Ovary (tissue), 9 donors: ENCODE measurements around the gene MAGEA9B. TPM values are rescaled to one million over a fixed set of nuclear protein-coding genes. Genes with fewer than 3 reads are reported as not detected.
"Not testable (repeated sequence)": the region's sequence is repeated elsewhere in the genome, so short reads cannot be mapped to it uniquely, and the experiment has no call there.

Experiments used
- DNase-seq, 5 donors: peaks; one replicate each; pipeline ENCODE4 v3.0.0-alpha.2; 2019 to 2020
- H3K27ac ChIP-seq, 2 donors: fragments of 200-600 bp; one replicate each; pipeline versions ENCODE4 v1.5.1 to v1.8.0; 2019 to 2022
- H3K27me3 ChIP-seq: fragments of 200-600 bp; one replicate; pipeline ENCODE4 v1.8.0; 2022
- H3K36me3 ChIP-seq: fragments of 200-600 bp; sonication (generic); one replicate; pipeline ENCODE4 v1.5.1; 2019
- H3K4me1 ChIP-seq: one replicate; pipeline ENCODE4 v1.8.1; 2013; ENCODE audit warnings: mild to moderate bottlenecking, moderate library complexity; ENCODE audit not compliant: insufficient read depth
- H3K4me3 ChIP-seq: fragments of 200-600 bp; sonication (generic); one replicate; pipeline ENCODE4 v1.5.1; 2017
- H3K9me3 ChIP-seq, 2 donors: fragments of 200-600 bp in 1 of 2; sonication (generic) in 1 of 2; one replicate each; pipeline versions ENCODE4 v1.5.1 to v1.8.1; 2013 to 2019; ENCODE audit warnings: mild to moderate bottlenecking in 1 of 2, moderate library complexity in 1 of 2
- CTCF ChIP-seq, 3 donors: fragments of 450-650 bp in 2 of 3; fragments of 200-600 bp in 1 of 3; IDR thresholded peaks; one replicate each; pipeline versions ENCODE4 v1.5.1 to v1.8.0; 2016 to 2022; ENCODE audit warnings: antibody characterized with exemption in 3 of 3, mild to moderate bottlenecking in 1 of 3
- EP300 ChIP-seq: sonication (generic); formaldehyde crosslinking; IDR thresholded peaks from one replicate; pipeline ENCODE4 v1.6.1; 2017; ENCODE audit warnings: antibody characterized with exemption
- POLR2A ChIP-seq: fragments of 450-650 bp; IDR thresholded peaks from one replicate; pipeline ENCODE4 v1.6.1; 2017; ENCODE audit warnings: antibody characterized with exemption, mild to moderate bottlenecking, moderate library complexity
- WGBS, 3 donors: extraction: QIAGEN DNeasy Blood & Tissue Kit in 1 of 3; methylation state at CpG; one replicate each; pipeline versions ENCODE4 v1.1.5 to v1.1.7; 2013 to 2017; 5-methylcytosine and 5-hydroxymethylcytosine counted together
- intact Hi-C, 4 donors: fragments of 100-400 bp; cut with DNase I; formaldehyde crosslinking; loops; one replicate each; pipeline versions ENCODE4 v1.11.0 to v1.15.1; 2022 to 2023
- polyA plus RNA-seq, 2 donors: library from polyadenylated mRNA; stranded (reverse); fragments of 200-250 nt in 1 of 2; fragments of 350-450 nt in 1 of 2; fragmentation: Illumina TruSeq in 1 of 2; extraction: RNeasy Lipid Tissue Mini Kit (QIAGEN cat#74804) in 1 of 2; gene quantifications; one replicate each; pipeline ENCODE4 v1.2.3, GENCODE V29; 2013 to 2014
- total RNA-seq, 7 donors: library from RNA; depleted of rRNA in 2 of 7; stranded (reverse); fragments of >200 nt in 2 of 7; fragmentation: NEBNext Ultra II Directional in 3 of 7; extraction: Animal tissue kit (Norgen Biotek cat#: 25700) in 3 of 7; gene quantifications; one replicate each; pipeline versions ENCODE4 v1.1.0 to v1.2.4, GENCODE V29; 2016 to 2023
- donor health status: DM: no; HTN: no; CAD: no; lungs with moderate emphysema.
- donor health status: DM: no; HTN: no; CAD: no.
- donor health status: Bipolar disorder and iron deficiency.
- donor health status: DM: yes; HTN: yes; CAD: no.
- donor health status: DM: no; HTN: no; CAD: no.
- donor health status: DM: yes; HTN: yes; CAD: no.

Gene MAGEA9B
- total and polyA plus RNA-seq, 9 donors, result 0.10 TPM; not detected in 8

- Histone ChIP-seq H3K36me3 (no peaks in the 10 kb centered on the region), H3K27me3 (no peaks in the 10 kb centered on the region), H3K4me1 (no peaks in the 10 kb centered on the region), H3K4me3 (no peak overlapping the region), H3K9me3 (no peaks in the 10 kb centered on the region), H3K27ac (no peak overlapping the region)
- intact Hi-C loops, result no loop called here
- DNase-seq, result no peak
- 58 to 63% (median 59%) methylated on average over 3 of the region's 3 CpGs for WGBS, 3 donors
- no peak for TF ChIP-seq POLR2A
Observed at GRCh38 chrX:149618871-149619270, 31.6 kb upstream of the MAGEA9B start.

- no peak for TF ChIP-seq POLR2A
- TF ChIP-seq CTCF (IDR thresholded peaks at IDR 0.05), result no peak
- TF ChIP-seq EP300, result no peak
- WGBS, 3 donors, result 50 to 60% (median 58%) methylated on average over 1 of the region's 1 CpG
- H3K27ac ChIP-seq, result no peak overlapping the region
- no peaks in the 10 kb centered on the region for H3K4me1 ChIP-seq
- H3K9me3 ChIP-seq, result no peaks in the 10 kb centered on the region
- H3K4me3 ChIP-seq, result no peak overlapping the region
- intact Hi-C loops, result no loop called here
- H3K36me3 ChIP-seq, result no peaks in the 10 kb centered on the region
- DNase-seq, result no peak
- H3K27me3 ChIP-seq, result no peaks in the 10 kb centered on the region
Observed at GRCh38 chrX:149611623-149612175, 24.4 kb upstream of the MAGEA9B start.

GRCh38 chrX:149610511-149610910 lies 23.3 kb upstream of the MAGEA9B start:
- DNase-seq, result no peak
- TF ChIP-seq POLR2A (no peak), CTCF (IDR thresholded peaks at IDR 0.05) (no peak), EP300 (no peak)
- intact Hi-C loops, result no loop called here
- no peaks in the 10 kb centered on the region for H3K4me1 ChIP-seq
- H3K27ac ChIP-seq, result no peak overlapping the region
- no peaks in the 10 kb centered on the region for H3K27me3 ChIP-seq
- no peaks in the 10 kb centered on the region for H3K36me3 ChIP-seq
- H3K9me3 ChIP-seq, result no peaks in the 10 kb centered on the region
- WGBS, 3 donors, result 66 to 74% (median 73%) methylated on average over 5 of the region's 5 CpGs
- H3K4me3 ChIP-seq, result no peak overlapping the region

GRCh38 chrX:149607699-149608098 lies 20.4 kb upstream of the MAGEA9B start:
- TF ChIP-seq POLR2A (no peak), EP300 (no peak), CTCF (IDR thresholded peaks at IDR 0.05) (no peak)
- Histone ChIP-seq H3K27ac (no peak overlapping the region), H3K4me1 (no peaks in the 10 kb centered on the region), H3K4me3 (no peak overlapping the region), H3K36me3 (no peaks in the 10 kb centered on the region), H3K9me3 (no peaks in the 10 kb centered on the region), H3K27me3 (no peaks in the 10 kb centered on the region)
- intact Hi-C loops, result no loop called here
- DNase-seq, result no peak

- H3K4me1 ChIP-seq, DNase-seq, H3K27me3 ChIP-seq, H3K9me3 ChIP-seq, intact Hi-C loops, H3K4me3 ChIP-seq, H3K36me3 ChIP-seq, H3K27ac ChIP-seq: not testable (repeated sequence)
- 68 to 82% (median 77%) methylated on average over 7 of the region's 7 CpGs for WGBS, 3 donors
Observed at GRCh38 chrX:149605248-149605885, 18.1 kb upstream of the MAGEA9B start.

- H3K27ac ChIP-seq, H3K4me3 ChIP-seq, H3K27me3 ChIP-seq, H3K9me3 ChIP-seq, intact Hi-C loops, DNase-seq, H3K36me3 ChIP-seq, H3K4me1 ChIP-seq: not testable (repeated sequence)
- WGBS, 3 donors, result 23% methylated on average over 3 of the region's 11 CpGs; no CpG with 5 or more reads in 2 of the 3 donors
Observed at GRCh38 chrX:149598603-149599002, 11.3 kb upstream of the MAGEA9B start.

GRCh38 chrX:149595943-149596342 lies 8.7 kb upstream of the MAGEA9B start:
- H3K36me3 ChIP-seq, DNase-seq, intact Hi-C loops, H3K27me3 ChIP-seq, H3K4me3 ChIP-seq, H3K27ac ChIP-seq, H3K9me3 ChIP-seq, H3K4me1 ChIP-seq: not testable (repeated sequence)
- WGBS, 3 donors, result no CpG with 5 or more reads among the region's 7 CpGs

GRCh38 chrX:149595214-149595613 lies 8.0 kb upstream of the MAGEA9B start, which contains the start of gene HSFX2:
HSFX2 (minus strand) TSS chrX:149595314; CDS start chrX:149594700, 614 bp downstream.
- H3K4me1 ChIP-seq, H3K27ac ChIP-seq, H3K4me3 ChIP-seq, DNase-seq, intact Hi-C loops, H3K9me3 ChIP-seq, H3K27me3 ChIP-seq, H3K36me3 ChIP-seq: not testable (repeated sequence)
- WGBS, 3 donors, result no CpG with 5 or more reads among the region's 17 CpGs

GRCh38 chrX:149590993-149591392 lies 3.7 kb upstream of the MAGEA9B start:
- H3K4me1 ChIP-seq, H3K9me3 ChIP-seq, H3K27ac ChIP-seq, H3K36me3 ChIP-seq, intact Hi-C loops, H3K4me3 ChIP-seq, H3K27me3 ChIP-seq, DNase-seq: not testable (repeated sequence)
- no CpG with 5 or more reads among the region's 7 CpGs for WGBS, 3 donors
